ENCODE measurements around the gene B4GALT2.

B4GALT2 gene

GRCh38 chr1:44002165-44002564 is 23.2 kb downstream of the B4GALT2 start:
- Histone ChIP-seq H2BK12ac (ENCODE audit: low read length) (no peak overlapping the region), H3K18ac (ENCODE audit: low read length) (no peak overlapping the region), H3K9me3 (replicated peaks in 1 of 2; ENCODE audit: control insufficient read depth in 2 of 2, insufficient read depth in 1 of 2, low read depth in 1 of 2, low read length in 2 of 2) (no peaks in the 10 kb centered on the region), H4K91ac (ENCODE audit: low read depth, low read length, poor library complexity) (no peak overlapping the region), H3K79me1 (ENCODE audit: low read depth, low read length) (peaks cover 1% of the 10 kb centered on the region), H2BK120ac (ENCODE audit: low read depth, low read length) (no peak overlapping the region), H3K14ac (ENCODE audit: low read length) (no peak overlapping the region), H3K4me3 (ENCODE audit: low read length in 2 of 2) (no peak overlapping the region), H4K8ac (ENCODE audit: low read depth, low read length) (no peak overlapping the region), H3K4ac (ENCODE audit: low read length) (no peak overlapping the region), H2AFZ (ENCODE audit: low read length) (no peak overlapping the region), H3K27ac (replicated peaks; ENCODE audit: low read length) (no peak overlapping the region), H2BK15ac (ENCODE audit: low read length) (no peak overlapping the region), H3K9ac (ENCODE audit: low read depth, low read length, poor library complexity) (no peak overlapping the region), H2AK5ac (ENCODE audit: low read depth, low read length) (no peak overlapping the region), H3K4me1 (ENCODE audit: control insufficient read depth in 2 of 2, insufficient read depth in 1 of 2, low read depth in 1 of 2, low read length in 2 of 2) (peaks cover 1 to 3% of the 10 kb centered on the region in 2 donors), H2BK5ac (ENCODE audit: low read length) (no peak overlapping the region), H3K36me3 (replicated peaks in 1 of 2; ENCODE audit: control insufficient read depth in 2 of 2, insufficient read depth in 2 of 2, low read length in 2 of 2) (peaks cover 0 to 34% of the 10 kb centered on the region in 2 donors), H3K4me2 (ENCODE audit: insufficient read depth, low read length, poor library complexity, severe bottlenecking) (no peak overlapping the region), H3K27me3 (ENCODE audit: control insufficient read depth in 3 of 3, insufficient read depth in 3 of 3, low read depth in 1 of 3, low read length in 3 of 3) (no peaks in the 10 kb centered on the region), H3K23ac (ENCODE audit: low read depth, low read length, poor library complexity) (no peak overlapping the region)
- WGBS, 2 donors (ENCODE audit: extremely low coverage in 2 of 2, insufficient read length in 2 of 2, insufficient replicate concordance in 1 of 2) = no CpG with 5 or more reads among the region's 8 CpGs
- no peak for DNase-seq (ENCODE audit: low spot score)

GRCh38 chr1:44002606-44003157 is 23.7 kb downstream of the B4GALT2 start:
- Histone ChIP-seq H2BK15ac (ENCODE audit: low read length) (no peak overlapping the region), H3K9ac (ENCODE audit: low read depth, low read length, poor library complexity) (no peak overlapping the region), H3K27ac (replicated peaks; ENCODE audit: low read length) (no peak overlapping the region), H3K23ac (ENCODE audit: low read depth, low read length, poor library complexity) (peak overlapping the region; percentile 62), H3K27me3 (ENCODE audit: control insufficient read depth in 3 of 3, insufficient read depth in 3 of 3, low read depth in 1 of 3, low read length in 3 of 3) (no peaks in the 10 kb centered on the region), H2BK12ac (ENCODE audit: low read length) (no peak overlapping the region), H2BK120ac (ENCODE audit: low read depth, low read length) (no peak overlapping the region), H3K4me3 (ENCODE audit: low read length in 2 of 2) (no peak overlapping the region), H3K79me1 (ENCODE audit: low read depth, low read length) (no peaks in the 10 kb centered on the region), H3K36me3 (replicated peaks in 1 of 2; ENCODE audit: control insufficient read depth in 2 of 2, insufficient read depth in 2 of 2, low read length in 2 of 2) (peaks cover 0 to 32% of the 10 kb centered on the region in 2 donors), H2AFZ (ENCODE audit: low read length) (no peak overlapping the region), H3K4ac (ENCODE audit: low read length) (no peak overlapping the region), H3K4me1 (ENCODE audit: control insufficient read depth in 2 of 2, insufficient read depth in 1 of 2, low read depth in 1 of 2, low read length in 2 of 2) (peaks cover 0 to under 1% of the 10 kb centered on the region in 2 donors), H2BK5ac (ENCODE audit: low read length) (no peak overlapping the region), H4K91ac (ENCODE audit: low read depth, low read length, poor library complexity) (no peak overlapping the region), H3K18ac (ENCODE audit: low read length) (peak overlapping the region; percentile 16), H3K14ac (ENCODE audit: low read length) (no peak overlapping the region), H4K8ac (ENCODE audit: low read depth, low read length) (no peak overlapping the region), H2AK5ac (ENCODE audit: low read depth, low read length) (no peak overlapping the region), H3K9me3 (replicated peaks in 1 of 2; ENCODE audit: control insufficient read depth in 2 of 2, insufficient read depth in 1 of 2, low read depth in 1 of 2, low read length in 2 of 2) (no peaks in the 10 kb centered on the region), H3K4me2 (ENCODE audit: insufficient read depth, low read length, poor library complexity, severe bottlenecking) (no peak overlapping the region)
- WGBS, 2 donors (ENCODE audit: extremely low coverage in 2 of 2, insufficient read length in 2 of 2, insufficient replicate concordance in 1 of 2) = no CpG with 5 or more reads among the region's 14 CpGs
- DNase-seq (ENCODE audit: low spot score) = no peak

GRCh38 chr1:44008259-44008658 is 29.2 kb downstream of the B4GALT2 start:
- Histone ChIP-seq H4K8ac (ENCODE audit: low read depth, low read length) (no peak overlapping the region), H3K79me1 (ENCODE audit: low read depth, low read length) (peaks cover 5% of the 10 kb centered on the region), H3K9me3 (replicated peaks in 1 of 2; ENCODE audit: control insufficient read depth in 2 of 2, insufficient read depth in 1 of 2, low read depth in 1 of 2, low read length in 2 of 2) (no peaks in the 10 kb centered on the region), H3K14ac (ENCODE audit: low read length) (no peak overlapping the region), H3K36me3 (replicated peaks in 1 of 2; ENCODE audit: control insufficient read depth in 2 of 2, insufficient read depth in 2 of 2, low read length in 2 of 2) (peaks cover 0 to 21% of the 10 kb centered on the region in 2 donors), H3K27me3 (ENCODE audit: control insufficient read depth in 3 of 3, insufficient read depth in 3 of 3, low read depth in 1 of 3, low read length in 3 of 3) (no peaks in the 10 kb centered on the region), H3K4me3 (ENCODE audit: low read length in 2 of 2) (no peak overlapping the region), H2AK5ac (ENCODE audit: low read depth, low read length) (no peak overlapping the region), H3K23ac (ENCODE audit: low read depth, low read length, poor library complexity) (peak overlapping the region; percentile 31), H2BK12ac (ENCODE audit: low read length) (peak overlapping the region; percentile 73), H4K91ac (ENCODE audit: low read depth, low read length, poor library complexity) (no peak overlapping the region), H3K4me1 (ENCODE audit: control insufficient read depth in 2 of 2, insufficient read depth in 1 of 2, low read depth in 1 of 2, low read length in 2 of 2) (peaks cover 0 to 3% of the 10 kb centered on the region in 2 donors), H2BK15ac (ENCODE audit: low read length) (no peak overlapping the region), H3K27ac (replicated peaks; ENCODE audit: low read length) (no peak overlapping the region), H3K4me2 (ENCODE audit: insufficient read depth, low read length, poor library complexity, severe bottlenecking) (no peak overlapping the region), H2BK120ac (ENCODE audit: low read depth, low read length) (no peak overlapping the region), H3K18ac (ENCODE audit: low read length) (no peak overlapping the region), H2AFZ (ENCODE audit: low read length) (no peak overlapping the region), H3K4ac (ENCODE audit: low read length) (no peak overlapping the region), H3K9ac (ENCODE audit: low read depth, low read length, poor library complexity) (no peak overlapping the region), H2BK5ac (ENCODE audit: low read length) (no peak overlapping the region)
- no CpG with 5 or more reads among the region's 12 CpGs for WGBS, 2 donors (ENCODE audit: extremely low coverage in 2 of 2, insufficient read length in 2 of 2, insufficient replicate concordance in 1 of 2)
- no peak for DNase-seq (ENCODE audit: low spot score)

GRCh38 chr1:44010935-44011471 is 32.0 kb downstream of the B4GALT2 start:
- Histone ChIP-seq H2BK12ac (ENCODE audit: low read length) (no peak overlapping the region), H2BK15ac (ENCODE audit: low read length) (peak overlapping the region; percentile 49), H3K4me1 (ENCODE audit: control insufficient read depth in 2 of 2, insufficient read depth in 1 of 2, low read depth in 1 of 2, low read length in 2 of 2) (peaks cover 4 to 12% of the 10 kb centered on the region in 2 donors), H2BK120ac (ENCODE audit: low read depth, low read length) (no peak overlapping the region), H3K79me1 (ENCODE audit: low read depth, low read length) (peaks cover 5% of the 10 kb centered on the region), H3K27ac (replicated peaks; ENCODE audit: low read length) (no peak overlapping the region), H3K4ac (ENCODE audit: low read length) (no peak overlapping the region), H3K4me2 (ENCODE audit: insufficient read depth, low read length, poor library complexity, severe bottlenecking) (peak overlapping the region; percentile 11), H4K8ac (ENCODE audit: low read depth, low read length) (no peak overlapping the region), H3K27me3 (ENCODE audit: control insufficient read depth in 3 of 3, insufficient read depth in 3 of 3, low read depth in 1 of 3, low read length in 3 of 3) (no peaks in the 10 kb centered on the region), H3K18ac (ENCODE audit: low read length) (peak overlapping the region; percentile 82), H2AK5ac (ENCODE audit: low read depth, low read length) (peak overlapping the region; percentile 92), H3K4me3 (ENCODE audit: low read length in 2 of 2) (no peak overlapping the region), H3K23ac (ENCODE audit: low read depth, low read length, poor library complexity) (peak overlapping the region; percentile 65), H3K9me3 (replicated peaks in 1 of 2; ENCODE audit: control insufficient read depth in 2 of 2, insufficient read depth in 1 of 2, low read depth in 1 of 2, low read length in 2 of 2) (no peaks in the 10 kb centered on the region), H4K91ac (ENCODE audit: low read depth, low read length, poor library complexity) (no peak overlapping the region), H3K9ac (ENCODE audit: low read depth, low read length, poor library complexity) (peak overlapping the region; percentile 40), H2AFZ (ENCODE audit: low read length) (no peak overlapping the region), H2BK5ac (ENCODE audit: low read length) (peak overlapping the region; percentile 66), H3K14ac (ENCODE audit: low read length) (peak overlapping the region; percentile 56), H3K36me3 (replicated peaks in 1 of 2; ENCODE audit: control insufficient read depth in 2 of 2, insufficient read depth in 2 of 2, low read length in 2 of 2) (peaks cover 0 to 19% of the 10 kb centered on the region in 2 donors)
- no CpG with 5 or more reads among the region's 11 CpGs for WGBS, 2 donors (ENCODE audit: extremely low coverage in 2 of 2, insufficient read length in 2 of 2, insufficient replicate concordance in 1 of 2)
- no peak for DNase-seq (ENCODE audit: low spot score)
